AG09309 (cell line): ENCODE data around the gene TBC1D7.

Source experiments
- DNase-seq: peaks from one replicate; pipeline ENCODE4 v3.0.0-alpha.2; 2010; ENCODE audit warnings: low read depth
- H3K4me3 ChIP-seq: 2 replicates; pipeline ENCODE4 v1.5.1; 2011; ENCODE audit warnings: mild to moderate bottlenecking, low read depth, low read length, moderate library complexity; ENCODE audit not compliant: control insufficient read depth
- TF ChIP-seq, protein P1 (sequence below): IDR thresholded peaks from 2 replicates; pipeline ENCODE4 v1.5.1; 2011; ENCODE audit warnings: mild to moderate bottlenecking, low read depth, low read length, inconsistent platforms; ENCODE audit not compliant: insufficient read depth, control insufficient read depth; ENCODE audit errors: missing control alignments

TBC1D7 gene

GRCh38 chr6:13302751-13303667, 25.3 kb downstream of the TBC1D7 start:
- no peak overlapping the region for H3K4me3 ChIP-seq
- peak; percentile 87 for DNase-seq
- TF ChIP-seq, protein P1, sequence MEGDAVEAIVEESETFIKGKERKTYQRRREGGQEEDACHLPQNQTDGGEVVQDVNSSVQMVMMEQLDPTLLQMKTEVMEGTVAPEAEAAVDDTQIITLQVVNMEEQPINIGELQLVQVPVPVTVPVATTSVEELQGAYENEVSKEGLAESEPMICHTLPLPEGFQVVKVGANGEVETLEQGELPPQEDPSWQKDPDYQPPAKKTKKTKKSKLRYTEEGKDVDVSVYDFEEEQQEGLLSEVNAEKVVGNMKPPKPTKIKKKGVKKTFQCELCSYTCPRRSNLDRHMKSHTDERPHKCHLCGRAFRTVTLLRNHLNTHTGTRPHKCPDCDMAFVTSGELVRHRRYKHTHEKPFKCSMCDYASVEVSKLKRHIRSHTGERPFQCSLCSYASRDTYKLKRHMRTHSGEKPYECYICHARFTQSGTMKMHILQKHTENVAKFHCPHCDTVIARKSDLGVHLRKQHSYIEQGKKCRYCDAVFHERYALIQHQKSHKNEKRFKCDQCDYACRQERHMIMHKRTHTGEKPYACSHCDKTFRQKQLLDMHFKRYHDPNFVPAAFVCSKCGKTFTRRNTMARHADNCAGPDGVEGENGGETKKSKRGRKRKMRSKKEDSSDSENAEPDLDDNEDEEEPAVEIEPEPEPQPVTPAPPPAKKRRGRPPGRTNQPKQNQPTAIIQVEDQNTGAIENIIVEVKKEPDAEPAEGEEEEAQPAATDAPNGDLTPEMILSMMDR, result no peak

GRCh38 chr6:13302291-13302690, 26.0 kb downstream of the TBC1D7 start:
- TF ChIP-seq, protein P1, result no peak
- no peak for DNase-seq
- no peak overlapping the region for H3K4me3 ChIP-seq

DNA sequence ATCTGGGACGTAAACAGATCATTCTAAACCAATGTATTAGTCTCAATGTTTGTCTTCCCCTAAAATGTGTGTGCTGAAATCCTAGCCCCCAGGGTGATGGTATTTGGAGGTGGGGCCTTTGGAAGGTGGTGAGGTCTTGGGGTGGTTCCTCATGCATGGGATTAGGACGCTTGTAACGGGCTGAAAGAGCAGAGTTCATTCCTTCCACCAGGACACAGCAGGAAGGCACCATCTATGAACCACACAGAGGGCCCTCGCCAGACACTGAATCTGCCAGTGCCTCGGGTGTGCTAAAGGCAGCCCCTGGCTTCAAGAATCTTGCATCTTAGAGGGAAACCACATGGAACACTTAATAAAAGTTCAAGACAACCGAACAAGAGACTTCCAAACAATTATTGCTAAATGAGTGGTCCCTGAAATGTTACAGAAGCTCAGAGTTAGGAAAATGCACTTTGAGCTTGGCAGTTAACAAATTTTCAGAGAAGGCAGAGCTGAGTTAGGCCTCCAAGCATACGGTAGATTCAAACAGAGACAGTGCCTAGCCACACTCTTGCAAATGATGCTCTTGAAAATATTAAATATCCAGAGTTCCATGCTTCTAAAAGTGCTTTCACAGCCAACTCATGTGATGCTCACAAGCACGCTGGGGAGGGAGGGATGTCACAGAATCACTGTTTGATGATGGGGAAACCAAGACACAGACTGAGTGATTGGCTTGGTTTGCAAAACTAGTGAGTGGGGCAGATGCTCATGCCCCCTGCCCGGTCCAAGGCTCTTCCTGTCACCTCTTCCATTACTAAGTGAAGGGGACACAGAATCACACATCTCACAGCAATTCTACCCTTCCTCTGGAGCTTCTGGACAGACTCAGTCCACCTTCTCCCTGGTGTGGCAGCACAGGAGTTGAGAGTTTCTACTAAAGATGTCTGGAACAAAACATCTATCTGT, 27.4 kb downstream of the TBC1D7 start:
- TF ChIP-seq, protein P1, result no peak
- no peak overlapping the region for H3K4me3 ChIP-seq
- no peak for DNase-seq

GRCh38 chr6:13299918-13300317, 28.4 kb downstream of the TBC1D7 start:
- TF ChIP-seq, protein P1, result no peak
- no peak for DNase-seq
- no peak overlapping the region for H3K4me3 ChIP-seq

DNA sequence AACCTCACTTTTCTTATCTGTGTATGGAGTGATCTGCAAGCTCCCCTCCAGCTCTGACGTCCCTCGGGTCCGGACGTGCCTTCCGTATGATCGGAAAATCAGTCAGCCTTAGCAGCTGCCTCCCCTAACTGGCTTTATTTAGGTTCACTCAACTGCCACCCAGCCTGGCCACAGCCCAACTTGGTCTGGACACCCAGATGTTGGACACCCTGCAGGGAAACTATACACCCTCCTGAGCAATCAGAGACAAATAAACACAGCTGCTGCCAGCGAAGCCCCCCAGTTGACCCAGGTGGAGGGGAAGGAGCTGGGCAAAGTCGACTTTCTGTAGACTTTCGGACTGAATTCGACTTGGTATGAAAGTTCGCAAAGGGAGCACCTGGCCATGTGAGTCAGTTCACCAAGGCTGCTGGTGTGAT, 28.9 kb downstream of the TBC1D7 start:
- no peak for DNase-seq
- TF ChIP-seq, protein P1, result no peak
- H3K4me3 ChIP-seq, result no peak overlapping the region

DNA sequence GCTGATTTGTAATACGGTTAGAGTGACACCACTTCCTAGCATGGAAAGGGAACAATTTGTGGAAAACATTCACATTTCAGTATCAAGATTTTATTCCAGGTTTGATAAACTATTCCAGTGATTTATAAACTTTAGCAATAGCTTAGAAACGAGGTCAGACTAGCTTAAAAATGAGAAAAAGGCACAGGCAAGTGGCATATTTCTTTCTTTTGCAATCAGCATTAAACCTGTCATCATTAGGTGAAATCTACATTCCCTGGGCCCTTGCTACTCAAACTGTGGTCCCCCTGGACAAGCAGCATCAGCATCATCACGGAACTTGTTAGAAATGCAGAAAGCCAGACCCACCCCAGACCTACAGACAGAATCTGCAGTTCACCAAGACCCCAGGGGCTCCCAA, 29.9 kb downstream of the TBC1D7 start:
- no peak overlapping the region for H3K4me3 ChIP-seq
- DNase-seq, result no peak
- TF ChIP-seq, protein P1, result no peak
